Measurements from ENCODE around the gene STK33. TPM values are rescaled to one million over a fixed set of nuclear protein-coding genes. Genes with fewer than 3 reads are reported as not detected.

Gene STK33
- total RNA-seq, 1 experiment from 2014 or later: 10.9 TPM

- POLR2A ChIA-PET: no interaction called here
- intact Hi-C loops (cut with micrococcal nuclease): no loop called here
These were observed 23.0 kb upstream of the STK33 start for GRCh38 chr11:8617063-8617462.

More at GRCh38 chr11:8617063-8617462, 23.0 kb upstream of the STK33 start:
- H3K79me2 ChIP-seq (ENCODE audit: insufficient read depth, low read length): no peaks in the 10 kb centered on the region
- H3K9me2 ChIP-seq (ENCODE audit: insufficient read depth): no peaks in the 10 kb centered on the region
- no peak for TF ChIP-seq ZFX (IDR thresholded peaks at IDR 0.05)
- TF ChIP-seq SP1 (IDR thresholded peaks at IDR 0.05; ENCODE audit: low read depth): no peak
- TF ChIP-seq CTCF (IDR thresholded peaks at IDR 0.05 in 2 of 3, conservative IDR thresholded peaks at IDR 0.05 in 1 of 3; ENCODE audit: borderline replicate concordance in 1 of 3, insufficient read depth in 1 of 3, low read depth in 2 of 3, low read length in 2 of 3): no peak
- TF ChIP-seq EZH2 (IDR thresholded peaks at IDR 0.05): no peak
- no peak for TF ChIP-seq EGR1 (IDR thresholded peaks at IDR 0.05; ENCODE audit: low read depth)
- TF ChIP-seq EZH2phosphoT487 (IDR thresholded peaks at IDR 0.05; ENCODE audit: borderline replicate concordance): no peak
- TF ChIP-seq JUND (IDR thresholded peaks at IDR 0.05): no peak
- TF ChIP-seq SIN3A (IDR thresholded peaks at IDR 0.05; ENCODE audit: low read depth): no peak
- TF ChIP-seq POLR2A (IDR thresholded peaks at IDR 0.05; ENCODE audit: borderline replicate concordance, extremely low read depth, insufficient read depth, insufficient read length): no peak
- TF ChIP-seq YY1 (IDR thresholded peaks at IDR 0.05; ENCODE audit: extremely low read depth, insufficient replicate concordance, low read depth, low read length): no peak
- no peak overlapping the region for H2AFZ ChIP-seq (ENCODE audit: low read depth, low read length, poor library complexity, severe bottlenecking)
- CTCF ChIA-PET: no interaction called here
- H4K20me1 ChIP-seq (ENCODE audit: insufficient read depth): no peaks in the 10 kb centered on the region
- H3K27ac ChIP-seq (ENCODE audit: low read depth, low read length): no peak overlapping the region
- H3K4me2 ChIP-seq (ENCODE audit: low read length): no peak overlapping the region
- no peaks in the 10 kb centered on the region for H3K4me1 ChIP-seq (ENCODE audit: control insufficient read depth in 1 of 2, insufficient read depth in 2 of 2, low read length in 2 of 2)
- no peak overlapping the region for H3K9ac ChIP-seq (ENCODE audit: low read length)
- DNase-seq (ENCODE audit: low read depth, low spot score): no peak
- BruUV-seq (replicated peaks): no TSS peak
- H3K9me3 ChIP-seq (ENCODE audit: control insufficient read depth in 1 of 2, insufficient read depth in 1 of 2, low read depth in 1 of 2, low read length in 2 of 2): no peaks in the 10 kb centered on the region
- no peaks in the 10 kb centered on the region for H3K27me3 ChIP-seq (ENCODE audit: insufficient read depth, low read length)
- ATAC-seq: no peak
- peaks cover 13 to 19% of the 10 kb centered on the region in 2 experiments; a peak in 3 of 4 replicates for H3K36me3 ChIP-seq (ENCODE audit: control insufficient read depth in 1 of 2, insufficient read depth in 2 of 2, low read length in 2 of 2)
- RAD21 ChIA-PET (ENCODE audit: low non-redundant PET in 1 of 2, low total read pairs in 2 of 2, uncharacterized antibody in 2 of 2, unreplicated experiment in 2 of 2): no interaction called here
- H3K4me3 ChIP-seq (replicated peaks in 1 of 2; ENCODE audit: low read depth in 1 of 2, low read length in 2 of 2): no peak overlapping the region
